Activated CD4-positive, alpha-beta memory T cell treated with anti-CD3 and anti-CD28 coated beads for 36 hours (primary cell): Measurements from ENCODE around the gene XG. TPM values are rescaled to one million over a fixed set of nuclear protein-coding genes. Genes with fewer than 3 reads are reported as not detected.
"Not testable (repeated sequence)": the region's sequence is repeated elsewhere in the genome, so short reads cannot be mapped to it uniquely, and the experiment has no call there.

Experiments used
- CTCF ChIA-PET: fragments of 350-600 bp; sonication (Branson Sonifier 250); formaldehyde crosslinking; loops from one replicate; lab custom pipeline; 2021; ENCODE audit warnings: antibody characterized with exemption, inconsistent platforms; lab: Charles Lee
- POLR2A ChIA-PET: fragments of 350-600 bp; sonication (Branson Sonifier 250); formaldehyde crosslinking; loops from one replicate; lab custom pipeline; 2021; ENCODE audit warnings: antibody characterized with exemption; lab: Charles Lee
- DNase-seq: peaks from one replicate; pipeline ENCODE4 v3.0.0-alpha.2; 2020
- H3K27ac Mint-ChIP-seq: one replicate; pipeline ENCODE4 v1.8.0; 2021; ENCODE audit warnings: mixed read lengths
- H3K27me3 Mint-ChIP-seq: one replicate; pipeline ENCODE4 v1.8.0; 2021; ENCODE audit warnings: mixed read lengths
- H3K36me3 Mint-ChIP-seq: one replicate; pipeline ENCODE4 v1.8.0; 2021; ENCODE audit warnings: mixed read lengths
- H3K4me1 Mint-ChIP-seq: one replicate; pipeline ENCODE4 v1.8.0; 2021; ENCODE audit warnings: low read depth, mixed read lengths
- H3K4me3 Mint-ChIP-seq: one replicate; pipeline ENCODE4 v1.8.0; 2021; ENCODE audit warnings: mild to moderate bottlenecking, mixed read lengths
- H3K9me3 Mint-ChIP-seq: one replicate; pipeline ENCODE4 v1.8.0; 2021; ENCODE audit warnings: mixed read lengths
- intact Hi-C: fragments of 100-400 bp; cut with micrococcal nuclease; formaldehyde crosslinking; loops from one replicate; pipeline ENCODE4 v1.15.1; 2023
- total RNA-seq, 2 experiments: library from RNA; stranded (reverse); gene quantifications; one replicate each; pipeline ENCODE4 v1.2.3, GENCODE V29; 2021

Gene XG
- total RNA-seq, 2 experiments from 2014 or later: not detected

DNA sequence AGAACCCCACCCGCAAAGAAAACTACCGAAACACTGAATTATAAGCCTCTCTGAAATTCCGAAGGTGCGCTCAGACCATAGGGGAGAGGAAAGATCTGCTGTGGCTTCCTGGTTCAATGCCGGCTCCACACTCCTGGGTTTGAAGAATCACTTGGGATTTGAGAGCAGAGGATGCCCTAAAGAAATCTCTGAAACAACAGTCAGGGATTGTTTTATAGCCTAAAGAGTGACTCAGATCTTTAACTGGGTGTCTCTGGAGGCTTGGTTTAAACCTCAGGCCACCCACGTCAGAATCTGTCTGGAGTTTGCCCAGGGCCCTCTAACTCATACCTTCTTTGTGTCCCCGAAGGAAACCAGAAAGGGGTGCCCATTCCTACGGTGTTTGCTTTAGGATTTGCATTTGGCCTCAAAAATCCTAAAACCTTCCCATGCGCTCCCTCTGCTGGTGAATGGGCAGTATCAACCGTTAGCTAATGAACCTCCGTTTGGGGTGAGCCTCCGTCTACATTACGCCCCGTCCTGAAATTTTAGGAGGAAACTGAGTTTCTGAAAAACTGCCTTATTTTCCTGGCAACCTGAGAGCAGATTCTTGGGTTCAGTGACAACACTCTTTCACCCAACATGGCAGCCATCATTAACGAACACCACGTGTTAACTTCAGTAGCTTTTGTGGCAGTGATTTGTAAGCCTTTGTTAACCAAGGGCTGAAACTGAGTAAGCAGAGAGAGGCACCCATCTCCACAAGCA is 60.5 kb downstream of the XG start:
- H3K4me1 Mint-ChIP-seq, POLR2A ChIA-PET, CTCF ChIA-PET, H3K27me3 Mint-ChIP-seq, H3K9me3 Mint-ChIP-seq, H3K36me3 Mint-ChIP-seq, H3K27ac Mint-ChIP-seq: not testable (repeated sequence)
- peak overlapping the region; percentile 52 for H3K4me3 Mint-ChIP-seq
- peak; percentile 35 for DNase-seq
- intact Hi-C loops: loop anchor here (1.0 kb wide), 1 partner anchor 168 kb away; no protein-coding TSS in a partner anchor

DNA sequence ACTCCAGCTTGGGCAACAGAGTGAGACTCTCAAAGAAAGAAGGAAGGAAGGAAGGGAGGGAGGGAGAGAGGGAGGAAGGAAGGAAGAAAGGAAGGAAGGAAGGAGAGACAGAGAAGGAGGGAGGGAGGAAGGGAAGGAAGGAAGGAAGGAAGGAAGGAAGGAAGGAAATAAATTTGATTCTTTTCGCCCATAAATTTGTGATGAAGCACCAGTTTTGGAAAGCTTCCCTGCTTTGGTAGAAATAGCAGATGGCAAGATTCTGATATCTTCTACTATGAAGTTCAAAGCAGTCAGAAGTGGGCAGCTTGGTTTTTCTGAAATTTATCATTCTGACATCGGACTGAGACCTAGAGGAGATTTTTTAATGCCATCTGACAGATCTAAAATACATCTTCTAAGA is 65.2 kb downstream of the XG start:
- no peak overlapping the region for H3K27ac Mint-ChIP-seq
- intact Hi-C loops: no loop called here
- ChIA-PET CTCF (no interaction called here), POLR2A (no interaction called here)
- H3K36me3 Mint-ChIP-seq: no peaks in the 10 kb centered on the region
- no peaks in the 10 kb centered on the region for H3K27me3 Mint-ChIP-seq
- H3K4me1 Mint-ChIP-seq: peaks cover 5% of the 10 kb centered on the region
- no peak overlapping the region for H3K4me3 Mint-ChIP-seq
- H3K9me3 Mint-ChIP-seq: no peaks in the 10 kb centered on the region
- no peak for DNase-seq

DNA sequence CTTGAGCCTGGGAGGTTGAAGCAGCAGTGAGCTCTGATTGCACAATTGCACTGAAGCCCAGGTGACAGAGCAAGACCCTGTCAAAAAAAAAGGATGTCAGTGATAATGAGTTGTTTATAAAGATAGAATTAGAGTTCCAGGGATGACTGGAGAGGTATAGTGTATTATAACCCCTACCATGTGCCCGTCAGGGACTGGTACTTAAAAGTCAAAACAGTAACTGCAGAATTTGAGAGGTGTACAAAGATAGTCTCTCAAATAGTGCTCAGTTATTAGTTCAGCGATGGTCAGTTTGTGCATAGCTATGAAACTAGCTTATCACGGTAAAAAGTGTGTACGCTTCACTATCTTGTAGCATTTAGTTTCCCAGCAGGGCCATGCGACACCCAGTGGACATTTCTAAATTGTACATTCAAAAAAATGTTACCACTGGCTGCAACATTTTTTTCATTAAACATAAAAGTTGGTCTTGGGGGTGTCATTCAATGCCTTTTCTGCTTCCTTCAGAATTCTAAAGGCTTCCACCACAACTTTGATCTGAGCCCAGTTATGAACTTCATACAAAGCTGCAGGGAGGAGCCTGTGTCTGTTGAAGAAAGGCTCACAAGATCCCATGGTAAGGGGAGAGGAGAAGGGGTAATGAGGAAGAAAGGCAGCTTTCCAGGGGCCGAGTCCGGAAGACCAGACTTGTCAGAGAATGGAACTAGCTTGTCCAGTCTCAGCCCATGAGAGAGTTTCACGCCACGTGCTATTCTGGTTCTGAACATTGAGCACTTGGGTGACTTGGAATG is 67.7 kb downstream of the XG start:
- Mint-ChIP-seq H3K27me3 (peaks cover 2% of the 10 kb centered on the region), H3K4me1 (peaks cover 2% of the 10 kb centered on the region), H3K36me3 (no peaks in the 10 kb centered on the region), H3K9me3 (no peaks in the 10 kb centered on the region), H3K27ac (no peak overlapping the region), H3K4me3 (no peak overlapping the region)
- CTCF ChIA-PET: interaction anchor here (1.4 kb wide), 1 partner anchor 11 kb away, joined by 3 read pairs; no protein-coding TSS in a partner anchor
- POLR2A ChIA-PET: no interaction called here
- DNase-seq: peak; percentile 8
- intact Hi-C loops: no loop called here

DNA sequence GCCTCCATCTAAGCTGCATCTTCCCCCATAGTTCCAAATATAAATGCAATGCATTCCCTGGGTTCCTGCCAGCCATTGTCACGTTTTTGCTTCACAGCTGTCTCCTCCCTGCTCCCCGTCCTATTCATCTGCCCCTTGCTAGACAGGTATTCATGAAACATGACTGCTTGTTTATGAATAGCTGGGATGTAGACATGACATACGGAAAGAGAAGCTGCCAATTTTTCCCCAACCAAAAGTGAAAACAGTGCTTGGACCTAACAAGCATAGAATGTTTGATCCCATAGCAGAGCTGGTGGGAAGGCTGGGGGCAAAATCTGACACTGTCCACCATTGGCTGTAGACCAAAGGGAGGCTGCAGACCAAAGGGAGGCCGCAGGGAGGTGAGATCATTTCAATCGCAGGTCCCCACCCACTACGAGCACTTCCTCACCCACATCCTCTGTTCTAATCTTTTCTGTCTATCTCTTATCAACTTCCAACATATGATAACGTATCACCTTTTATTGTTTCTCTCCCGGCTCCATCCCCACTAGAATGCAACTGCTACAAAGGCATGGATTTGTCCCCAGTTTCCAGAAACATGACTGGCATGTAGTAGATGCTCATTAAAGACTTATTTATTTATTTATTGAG is 68.4 kb downstream of the XG start:
- no peaks in the 10 kb centered on the region for H3K36me3 Mint-ChIP-seq
- no peak for DNase-seq
- peaks cover 2% of the 10 kb centered on the region for H3K27me3 Mint-ChIP-seq
- ChIA-PET POLR2A (no interaction called here), CTCF (interaction anchor here (1.4 kb wide), 1 partner anchor 10 kb away, joined by 3 read pairs; no protein-coding TSS in a partner anchor)
- H3K4me3 Mint-ChIP-seq: no peak overlapping the region
- peaks cover 2% of the 10 kb centered on the region for H3K4me1 Mint-ChIP-seq
- H3K9me3 Mint-ChIP-seq: no peaks in the 10 kb centered on the region
- H3K27ac Mint-ChIP-seq: no peak overlapping the region
- intact Hi-C loops: no loop called here

DNA sequence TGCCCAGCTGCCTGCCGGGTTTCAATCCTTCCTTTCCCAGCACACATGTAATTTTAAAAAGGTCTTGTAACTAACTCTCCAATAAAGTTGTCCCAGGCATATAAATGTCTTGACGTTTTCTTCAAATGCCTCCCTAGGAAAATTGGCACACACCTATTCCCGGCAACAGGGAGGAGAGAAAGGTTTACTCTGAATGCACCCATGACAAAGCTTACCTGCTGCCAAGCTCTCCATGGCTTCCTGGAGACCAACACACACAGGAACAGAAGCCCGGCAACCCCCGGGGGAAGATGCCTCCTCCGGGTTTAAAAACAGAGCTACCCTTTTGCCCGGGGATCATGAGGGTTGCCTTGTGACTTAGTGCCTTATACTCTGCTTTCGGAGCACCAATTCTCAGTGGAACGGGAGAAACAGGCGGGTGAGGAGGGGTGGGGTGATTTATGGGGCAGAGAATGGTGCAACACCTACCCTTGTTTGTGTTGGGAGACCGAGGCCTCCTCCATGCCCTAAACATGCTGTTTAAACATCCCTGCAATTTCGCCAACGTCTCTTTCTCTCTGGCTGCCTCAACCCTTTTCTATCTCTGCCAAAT is 72.1 kb downstream of the XG start:
- ChIA-PET POLR2A (no interaction called here), CTCF (no interaction called here)
- Mint-ChIP-seq H3K27ac (no peak overlapping the region), H3K9me3 (no peaks in the 10 kb centered on the region), H3K4me1 (peaks cover 2% of the 10 kb centered on the region), H3K36me3 (no peaks in the 10 kb centered on the region), H3K4me3 (no peak overlapping the region), H3K27me3 (peaks cover 2% of the 10 kb centered on the region)
- no peak for DNase-seq
- intact Hi-C loops: no loop called here

DNA sequence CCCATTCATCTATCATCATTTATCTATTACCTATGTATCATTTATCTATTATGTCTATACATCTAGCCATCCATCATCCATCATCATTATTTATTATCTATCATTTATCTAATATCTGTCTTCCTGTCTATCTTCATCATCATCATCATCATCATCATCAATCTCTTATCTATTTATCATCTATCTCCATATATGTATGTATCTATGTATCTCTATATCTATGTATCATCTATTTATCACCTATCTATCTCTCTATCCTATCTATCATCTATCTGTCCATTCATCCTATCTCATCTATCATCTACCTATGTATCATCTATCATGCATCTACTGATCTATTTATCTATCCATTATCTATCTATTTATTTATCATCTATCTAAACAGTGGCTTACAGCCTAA is 73.0 kb downstream of the XG start:
- ChIA-PET POLR2A (no interaction called here), CTCF (no interaction called here)
- H3K9me3 Mint-ChIP-seq: no peaks in the 10 kb centered on the region
- DNase-seq: no peak
- intact Hi-C loops: no loop called here
- H3K36me3 Mint-ChIP-seq: no peaks in the 10 kb centered on the region
- H3K4me1 Mint-ChIP-seq: peaks cover 2% of the 10 kb centered on the region
- peaks cover 2% of the 10 kb centered on the region for H3K27me3 Mint-ChIP-seq
- no peak overlapping the region for H3K27ac Mint-ChIP-seq
- H3K4me3 Mint-ChIP-seq: no peak overlapping the region

DNA sequence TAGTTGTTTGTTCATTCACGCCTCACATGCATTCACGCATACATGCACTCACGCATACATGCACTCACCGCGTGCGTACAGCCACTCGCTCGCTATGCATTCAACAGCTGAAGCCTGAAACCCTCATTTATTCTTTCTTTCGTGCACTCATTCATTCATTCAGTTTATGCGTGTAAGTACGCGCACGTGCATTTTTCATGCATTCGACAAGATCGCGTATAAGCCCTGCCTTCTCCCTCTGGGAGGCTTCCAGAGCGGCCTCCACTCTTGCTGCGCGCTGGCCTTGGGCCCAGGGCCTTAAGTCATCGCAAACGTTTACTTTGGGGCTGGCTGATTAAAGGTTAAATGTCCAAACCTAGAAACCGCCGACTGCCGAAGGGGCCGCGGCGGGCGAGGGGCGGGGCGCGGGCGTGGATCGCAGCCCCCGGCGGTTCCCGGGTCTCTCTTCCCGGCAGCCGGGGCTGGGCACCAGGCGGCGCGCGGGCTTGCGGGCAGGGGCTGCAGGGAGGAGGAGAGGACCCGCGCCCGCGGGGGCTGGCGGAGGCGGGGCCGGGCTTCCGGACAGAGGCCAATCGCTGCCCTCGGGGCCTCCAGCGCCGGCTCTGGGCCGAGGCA is 76.6 kb downstream of the XG start, which contains the start of gene GYG2:
GYG2 (plus strand) TSS at position 587 of the 615 bp plus-strand sequence. CDS start 1,259 bp downstream, outside the sequence.
- Mint-ChIP-seq H3K27me3 (peaks cover 11% of the 10 kb centered on the region), H3K4me3 (no peak within 1 kb of the TSS), H3K36me3 (no peaks in the 10 kb centered on the region), H3K27ac (no peak within 1 kb of the TSS), H3K9me3 (no peaks in the 10 kb centered on the region), H3K4me1 (no peaks in the 10 kb centered on the region)
- DNase-seq: no peak
- POLR2A ChIA-PET: no interaction called here
- intact Hi-C loops: no loop called here
- CTCF ChIA-PET: no interaction called here

DNA sequence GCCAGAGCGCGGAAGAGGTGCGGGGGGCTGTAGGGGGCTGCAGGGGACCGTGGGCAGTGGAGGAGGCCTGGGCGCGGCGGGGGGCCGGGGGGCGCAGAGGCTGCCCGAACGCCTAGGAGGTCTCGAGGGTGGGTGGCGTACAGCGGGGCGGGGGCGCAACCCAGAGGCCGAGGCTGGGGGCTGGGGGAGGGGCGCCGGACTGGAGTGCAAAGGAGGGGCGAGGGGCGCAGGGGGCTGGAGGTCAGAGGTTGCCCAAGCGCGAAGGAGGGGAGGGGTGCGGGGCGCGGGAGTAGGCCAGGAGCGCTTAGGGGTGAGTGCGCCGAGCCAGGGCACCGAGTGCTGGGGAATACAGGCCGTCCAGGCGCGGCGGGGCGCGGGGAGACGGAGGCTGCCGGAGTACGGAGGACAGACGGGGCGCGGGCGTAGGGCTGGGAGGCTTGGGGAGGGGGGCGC is 77.1 kb downstream of the XG start:
- no peak overlapping the region for H3K27ac Mint-ChIP-seq
- no peaks in the 10 kb centered on the region for H3K4me1 Mint-ChIP-seq
- no peak for DNase-seq
- ChIA-PET POLR2A (no interaction called here), CTCF (no interaction called here)
- H3K9me3 Mint-ChIP-seq: no peaks in the 10 kb centered on the region
- H3K27me3 Mint-ChIP-seq: peaks cover 11% of the 10 kb centered on the region
- intact Hi-C loops: no loop called here
- no peak overlapping the region for H3K4me3 Mint-ChIP-seq
- no peaks in the 10 kb centered on the region for H3K36me3 Mint-ChIP-seq

DNA sequence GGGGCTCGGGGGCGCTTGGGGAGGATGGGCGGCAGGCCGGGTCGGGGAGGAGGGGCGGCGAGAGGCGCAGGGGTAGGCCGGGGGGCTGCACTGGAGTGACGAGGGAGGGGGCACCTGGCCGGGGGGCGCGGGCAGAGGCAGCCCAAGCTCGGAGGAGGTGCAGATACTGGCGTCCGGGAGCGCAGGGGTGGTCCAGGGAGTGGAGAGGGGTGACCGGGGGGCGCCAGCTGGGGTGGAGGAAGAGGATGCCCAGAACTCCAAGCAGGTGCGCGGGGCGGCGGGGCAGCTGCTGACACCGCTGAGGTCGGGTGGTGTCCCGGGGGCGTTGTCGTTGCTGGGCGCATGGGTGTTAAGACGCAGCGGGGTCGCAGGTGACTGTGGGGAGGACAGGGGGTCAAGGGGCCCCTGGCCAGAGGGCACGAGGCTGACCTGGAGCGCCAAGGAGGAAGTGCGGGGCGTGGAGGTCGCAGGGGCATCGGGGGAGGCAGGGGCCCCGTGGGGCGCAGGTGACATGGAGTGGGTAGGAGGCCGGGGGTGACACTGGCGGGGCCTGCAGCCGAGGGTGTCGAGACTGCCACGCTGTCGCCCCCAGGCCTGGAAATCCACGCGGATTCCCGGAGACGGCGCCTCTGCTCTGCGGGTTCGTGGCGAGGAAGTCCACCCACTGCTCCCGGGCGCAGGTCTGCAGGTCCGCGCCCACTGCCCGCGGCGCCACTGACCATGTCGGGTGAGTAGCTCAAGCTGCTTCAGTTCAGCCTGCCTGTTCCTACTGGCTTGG is 77.8 kb downstream of the XG start:
- H3K27me3 Mint-ChIP-seq: peaks cover 9% of the 10 kb centered on the region
- no peak overlapping the region for H3K27ac Mint-ChIP-seq
- DNase-seq: no peak
- H3K36me3 Mint-ChIP-seq: no peaks in the 10 kb centered on the region
- no peaks in the 10 kb centered on the region for H3K9me3 Mint-ChIP-seq
- POLR2A ChIA-PET: no interaction called here
- CTCF ChIA-PET: interaction anchor here (1.2 kb wide), 1 partner anchor 10 kb away, joined by 3 read pairs; no protein-coding TSS in a partner anchor
- H3K4me1 Mint-ChIP-seq: no peaks in the 10 kb centered on the region
- H3K4me3 Mint-ChIP-seq: no peak overlapping the region
- intact Hi-C loops: no loop called here

DNA sequence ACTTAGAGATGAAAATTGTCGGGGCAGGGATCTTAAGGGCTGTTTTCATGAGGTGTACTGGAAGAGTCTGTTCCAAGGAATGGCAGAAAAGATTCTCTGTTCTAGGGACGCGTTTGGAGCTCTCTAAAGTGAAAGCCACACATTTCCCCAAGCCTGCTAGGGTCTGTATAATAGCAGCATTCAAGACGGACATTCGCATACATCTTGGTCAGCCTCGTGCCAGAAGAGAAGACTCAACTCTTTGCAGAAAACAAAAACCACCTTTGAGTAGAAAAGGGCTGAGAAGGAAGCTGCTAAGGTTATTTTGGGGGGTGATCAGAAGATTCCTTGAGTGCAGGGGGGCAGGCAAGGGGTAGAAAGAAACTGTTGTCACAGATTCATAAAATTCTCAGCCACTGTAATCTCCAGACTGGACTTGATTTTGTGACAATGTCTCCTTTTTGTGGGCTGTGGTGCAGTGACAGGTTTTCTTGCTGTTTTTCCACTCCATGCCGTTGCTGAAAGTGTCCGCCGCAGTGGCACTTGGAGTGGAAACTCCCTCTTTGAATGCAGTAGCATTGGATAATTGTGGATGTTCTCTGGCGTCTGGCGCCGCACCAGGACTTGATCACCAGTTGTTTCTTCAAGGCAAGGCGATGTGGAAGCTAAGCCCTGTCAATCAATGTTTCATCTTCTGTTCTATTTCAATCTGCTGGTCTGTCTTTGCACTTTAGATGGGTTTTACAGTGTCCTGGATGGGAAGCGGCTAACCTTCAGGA is 79.8 kb downstream of the XG start:
- POLR2A ChIA-PET: no interaction called here
- Mint-ChIP-seq H3K27me3 (peaks cover 14% of the 10 kb centered on the region), H3K4me1 (no peaks in the 10 kb centered on the region), H3K27ac (no peak overlapping the region), H3K4me3 (no peak overlapping the region), H3K36me3 (no peaks in the 10 kb centered on the region), H3K9me3 (no peaks in the 10 kb centered on the region)
- CTCF ChIA-PET: no interaction called here
- intact Hi-C loops: no loop called here
- no peak for DNase-seq

DNA sequence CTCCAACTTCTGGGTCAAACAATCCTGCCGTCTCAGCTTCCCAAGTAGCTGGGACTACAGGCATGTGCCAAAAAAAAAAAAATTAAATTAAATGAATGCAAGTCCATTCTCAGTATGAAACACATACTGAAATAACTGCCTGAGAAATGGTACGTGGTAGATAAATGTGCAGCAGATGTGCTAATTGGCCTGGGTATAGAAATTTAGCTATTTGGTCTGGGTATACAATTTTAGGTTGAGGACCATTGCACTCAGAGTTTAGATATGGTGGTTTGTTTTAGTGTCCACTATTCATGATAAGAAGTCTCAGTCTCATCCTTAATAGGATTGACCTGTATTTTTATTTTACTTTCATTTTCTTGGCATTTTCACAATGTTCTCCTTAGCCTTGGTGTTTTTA is 86.1 kb downstream of the XG start:
- ChIA-PET CTCF (no interaction called here), POLR2A (no interaction called here)
- intact Hi-C loops: no loop called here
- Mint-ChIP-seq H3K4me3 (no peak overlapping the region), H3K36me3 (no peaks in the 10 kb centered on the region), H3K27me3 (peaks cover 8% of the 10 kb centered on the region), H3K4me1 (no peaks in the 10 kb centered on the region), H3K9me3 (peaks cover 15% of the 10 kb centered on the region), H3K27ac (no peak overlapping the region)
- no peak for DNase-seq
